GM12874 (cell line): ENCODE data around the gene KDM4D.

ENCODE experiments used
- CTCF ChIP-seq: IDR thresholded peaks from 2 replicates; pipeline ENCODE4 v1.5.1; 2011; ENCODE audit warnings: low read depth, mild to moderate bottlenecking, control low read depth, low read length, moderate library complexity; ENCODE audit not compliant: insufficient read depth

Gene KDM4D

GRCh38 chr11:94928117-94928990 is 45.2 kb upstream of the KDM4D start:
- no peak for TF ChIP-seq CTCF

GRCh38 chr11:94932503-94932902 is 41.0 kb upstream of the KDM4D start:
- no peak for TF ChIP-seq CTCF

GRCh38 chr11:94933223-94934130 is 40.0 kb upstream of the KDM4D start:
- no peak for TF ChIP-seq CTCF

- TF ChIP-seq CTCF = no peak
Measured at GRCh38 chr11:94934362-94934761, 39.1 kb upstream of the KDM4D start.

- TF ChIP-seq CTCF = no peak
Measured at GRCh38 chr11:94934846-94935245, 38.7 kb upstream of the KDM4D start.

GRCh38 chr11:94938095-94939055 is 35.1 kb upstream of the KDM4D start:
- TF ChIP-seq CTCF = no peak
